Neuron (in vitro differentiated cells): ENCODE data around the gene C2CD5.
"Not testable (repeated sequence)": the region's sequence is repeated elsewhere in the genome, so short reads cannot be mapped to it uniquely, and the experiment has no call there.

Experiments
- H2AFZ ChIP-seq: one replicate; pipeline ENCODE4 v1.6.1; 2013; ENCODE audit warnings: low read depth, mild to moderate bottlenecking, inconsistent platforms, low read length, moderate library complexity
- H3K27me3 ChIP-seq: one replicate; pipeline ENCODE4 v1.6.1; 2013; ENCODE audit warnings: low read length; ENCODE audit not compliant: insufficient read depth
- H3K36me3 ChIP-seq: one replicate; pipeline ENCODE4 v1.6.1; 2013; ENCODE audit warnings: low read length; ENCODE audit not compliant: insufficient read depth
- H3K4me1 ChIP-seq: one replicate; pipeline ENCODE4 v1.6.1; 2013; ENCODE audit warnings: low read length; ENCODE audit not compliant: insufficient read depth
- H3K4me3 ChIP-seq: 2 replicates; pipeline ENCODE4 v1.5.1; 2013; ENCODE audit warnings: mild to moderate bottlenecking, low read length, moderate library complexity
- H3K9me3 ChIP-seq: one replicate; pipeline ENCODE4 v1.6.1; 2013; ENCODE audit warnings: low read length

C2CD5 gene

DNA sequence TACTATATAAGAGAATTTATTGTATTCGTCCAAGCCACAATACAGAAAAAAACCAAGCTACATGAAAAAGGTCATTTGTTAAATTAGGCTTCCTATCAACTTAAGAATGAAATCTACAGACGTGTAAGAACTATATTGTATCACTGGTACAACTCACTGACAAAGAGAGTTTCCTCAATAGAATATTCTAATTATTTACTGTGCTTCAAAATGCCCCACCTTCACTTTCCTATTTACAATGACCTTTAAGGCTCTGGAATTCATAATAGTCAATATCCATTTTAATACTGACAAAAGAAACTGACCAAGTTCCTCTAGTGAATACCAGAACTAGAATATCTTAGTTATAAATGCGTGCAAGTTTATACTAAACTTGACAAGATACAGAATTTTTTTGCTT is 55.9 kb downstream of the C2CD5 start:
- H3K36me3 ChIP-seq, result peaks cover 55% of the 10 kb centered on the region
- no peaks in the 10 kb centered on the region for H3K4me1 ChIP-seq
- H3K4me3 ChIP-seq, result no peak overlapping the region
- H3K9me3 ChIP-seq, result no peaks in the 10 kb centered on the region
- H2AFZ ChIP-seq, result no peak overlapping the region
- H3K27me3 ChIP-seq, result no peaks in the 10 kb centered on the region

DNA sequence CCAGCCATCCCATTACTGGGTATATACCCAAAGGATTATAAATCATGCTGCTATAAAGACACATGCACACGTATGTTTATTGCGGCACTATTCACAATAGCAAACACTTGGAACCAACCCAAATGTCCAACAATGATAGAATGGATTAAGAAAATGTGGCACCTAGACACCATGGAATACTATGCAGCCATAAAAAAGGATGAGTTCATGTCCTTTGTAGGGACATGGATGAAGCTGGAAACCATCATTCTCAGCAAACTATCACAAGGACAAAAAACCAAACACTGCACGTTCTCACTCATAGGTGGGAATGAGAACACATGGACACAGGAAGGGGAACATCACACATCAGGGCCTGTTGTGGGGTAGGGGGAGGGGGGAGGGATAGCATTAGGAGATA is 56.7 kb downstream of the C2CD5 start:
- not testable (repeated sequence) for H3K4me1 ChIP-seq, H3K4me3 ChIP-seq, H3K27me3 ChIP-seq, H2AFZ ChIP-seq, H3K9me3 ChIP-seq
- peaks cover 55% of the 10 kb centered on the region for H3K36me3 ChIP-seq

DNA sequence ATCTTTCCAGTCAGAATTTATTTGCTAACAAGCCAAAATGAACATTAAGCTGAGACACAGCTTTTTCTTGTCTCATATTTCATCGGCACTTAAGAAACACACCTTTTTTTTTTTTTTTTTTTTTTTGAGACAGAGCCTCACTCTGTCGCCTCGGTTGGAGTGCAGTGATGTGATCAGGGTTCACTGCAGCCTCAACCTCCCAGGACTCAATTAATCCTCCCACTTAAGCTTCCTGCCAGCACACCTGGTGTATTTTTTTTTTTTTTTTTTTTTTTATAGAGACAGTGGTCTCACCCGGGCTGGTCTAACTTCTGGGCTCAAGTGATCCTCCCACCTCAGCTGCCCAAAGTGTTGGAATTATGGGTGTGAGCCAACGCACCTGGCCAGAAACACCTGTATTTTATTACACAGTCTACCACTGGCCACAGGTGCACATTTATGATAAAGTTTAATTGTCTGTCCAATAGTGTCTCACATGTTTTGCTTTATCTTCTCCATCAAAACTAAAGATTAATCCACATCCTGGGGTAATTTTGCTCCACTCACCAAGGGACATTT is 62.7 kb downstream of the C2CD5 start:
- Histone ChIP-seq H3K4me3 (no peak overlapping the region), H3K9me3 (no peaks in the 10 kb centered on the region), H3K4me1 (no peaks in the 10 kb centered on the region), H3K27me3 (no peaks in the 10 kb centered on the region), H3K36me3 (peaks cover 38% of the 10 kb centered on the region), H2AFZ (no peak overlapping the region)

DNA sequence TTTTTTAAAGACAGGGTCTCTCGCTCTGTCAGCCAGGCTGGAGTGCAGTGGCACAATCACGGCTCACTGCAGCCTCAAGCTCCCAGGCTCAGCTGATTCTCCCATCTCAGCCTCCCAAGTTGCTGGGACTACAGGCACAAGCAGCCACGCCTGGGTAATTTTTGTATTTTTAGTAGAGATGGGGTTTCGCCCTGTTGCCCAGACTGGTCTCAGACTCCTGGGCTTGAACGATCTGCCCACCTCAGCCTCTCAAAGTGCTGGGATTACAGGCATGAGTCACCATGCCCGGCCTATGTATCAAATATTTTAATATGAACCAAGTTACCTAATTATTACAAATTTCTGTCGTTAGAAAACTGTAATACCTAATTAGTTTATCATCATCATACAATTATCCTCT is 63.5 kb downstream of the C2CD5 start:
- H3K36me3 ChIP-seq, result peaks cover 44% of the 10 kb centered on the region

DNA sequence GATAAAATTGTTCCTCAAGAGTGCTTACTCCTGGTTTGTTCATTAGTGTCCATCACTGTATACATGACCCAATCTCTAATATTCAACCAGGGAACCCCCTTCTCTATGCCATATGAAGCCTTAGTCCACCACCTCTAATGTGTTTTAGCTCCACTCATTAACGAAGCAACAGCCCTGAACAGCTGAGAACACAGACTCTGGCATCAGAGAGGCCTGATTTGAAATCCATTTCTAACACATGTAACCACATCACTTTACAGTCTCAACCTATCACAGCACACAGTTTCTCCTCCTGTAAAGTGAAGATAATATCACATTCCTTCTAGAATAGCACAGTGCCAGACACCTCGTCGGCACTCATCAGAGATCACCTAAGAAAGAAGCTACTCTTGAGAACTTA is 64.3 kb downstream of the C2CD5 start:
- Histone ChIP-seq H3K4me1 (no peaks in the 10 kb centered on the region), H3K9me3 (no peaks in the 10 kb centered on the region), H3K4me3 (no peak overlapping the region), H3K36me3 (peaks cover 41% of the 10 kb centered on the region), H2AFZ (no peak overlapping the region), H3K27me3 (no peaks in the 10 kb centered on the region)

More for the DNA sequence above, 63.5 kb downstream of the C2CD5 start:
- not testable (repeated sequence) for H2AFZ ChIP-seq, H3K27me3 ChIP-seq, H3K4me1 ChIP-seq, H3K4me3 ChIP-seq, H3K9me3 ChIP-seq

DNA sequence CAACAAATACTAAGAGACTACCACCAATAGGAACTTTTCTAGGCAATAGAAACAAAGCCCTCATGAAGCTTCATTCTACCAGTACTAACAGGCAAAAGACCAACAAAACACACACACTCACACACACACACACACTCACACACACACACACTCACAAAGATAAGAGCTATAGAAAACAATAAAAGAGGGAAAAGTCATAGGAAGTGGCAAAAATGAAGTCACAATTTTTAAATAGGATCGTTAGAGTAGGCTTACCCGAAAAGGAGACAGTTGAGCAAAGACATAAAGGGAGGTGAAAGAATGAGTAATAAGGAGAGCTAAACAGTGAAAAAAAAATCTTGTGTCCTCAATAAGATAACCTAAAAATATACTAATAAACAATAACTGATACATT is 66.5 kb downstream of the C2CD5 start:
- H3K4me3 ChIP-seq, result no peak overlapping the region
- no peaks in the 10 kb centered on the region for H3K4me1 ChIP-seq
- peaks cover 36% of the 10 kb centered on the region for H3K36me3 ChIP-seq
- H2AFZ ChIP-seq, result no peak overlapping the region
- H3K9me3 ChIP-seq, result no peaks in the 10 kb centered on the region
- no peaks in the 10 kb centered on the region for H3K27me3 ChIP-seq

DNA sequence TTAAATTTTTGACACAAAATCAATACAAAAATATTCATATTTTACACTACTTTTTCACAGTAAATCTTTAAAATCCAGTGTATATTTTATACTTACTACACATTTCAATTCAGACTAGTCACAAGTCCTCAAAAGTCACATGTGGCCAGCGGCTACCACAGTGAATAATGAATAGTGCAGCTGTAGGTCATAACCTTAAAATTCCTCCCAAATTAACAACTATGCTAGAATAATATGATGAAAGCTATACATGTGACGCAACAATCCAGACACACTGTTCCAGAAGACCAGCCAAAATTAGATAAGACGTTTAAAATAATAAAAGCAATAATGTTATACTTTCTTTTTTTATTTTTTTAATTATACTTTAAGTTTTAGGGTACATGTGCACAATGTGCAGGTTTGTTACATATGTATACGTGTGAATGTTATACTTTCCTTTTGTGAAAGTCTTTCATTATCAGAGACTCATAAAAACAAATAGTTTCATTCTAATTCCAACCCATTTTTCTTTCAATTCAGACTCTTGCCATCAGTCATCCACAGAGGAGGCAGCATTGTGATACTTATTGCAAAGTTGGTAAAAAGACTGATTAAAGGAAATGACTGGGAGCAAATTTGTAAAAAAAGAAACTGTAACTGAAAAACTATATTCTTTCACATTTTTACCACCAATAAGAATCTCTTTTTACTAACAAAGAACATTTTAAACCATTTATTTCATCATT is 67.0 kb downstream of the C2CD5 start:
- H3K4me3 ChIP-seq, result no peak overlapping the region
- no peaks in the 10 kb centered on the region for H3K27me3 ChIP-seq
- H2AFZ ChIP-seq, result no peak overlapping the region
- no peaks in the 10 kb centered on the region for H3K9me3 ChIP-seq
- H3K4me1 ChIP-seq, result no peaks in the 10 kb centered on the region
- peaks cover 36% of the 10 kb centered on the region for H3K36me3 ChIP-seq

DNA sequence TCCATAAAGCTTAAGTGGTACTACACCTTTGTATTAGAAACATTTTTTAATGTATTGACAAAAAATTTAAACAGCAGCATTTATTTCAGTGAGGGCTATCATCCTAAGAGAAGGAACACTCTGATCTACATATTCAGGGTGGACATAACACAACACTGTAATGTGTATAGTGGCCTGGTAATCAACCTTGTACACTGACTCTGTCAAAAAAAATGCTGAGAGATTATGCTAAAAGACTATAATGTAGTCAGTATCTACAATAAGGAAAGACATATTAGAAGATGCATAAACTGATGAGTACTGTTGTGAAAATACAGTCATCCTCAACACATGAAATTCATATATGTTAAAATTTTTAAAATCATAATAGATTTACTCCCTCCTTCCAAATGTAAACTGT is 68.2 kb downstream of the C2CD5 start:
- H3K27me3 ChIP-seq, result no peaks in the 10 kb centered on the region
- H2AFZ ChIP-seq, result no peak overlapping the region
- H3K4me3 ChIP-seq, result no peak overlapping the region
- no peaks in the 10 kb centered on the region for H3K4me1 ChIP-seq
- H3K9me3 ChIP-seq, result no peaks in the 10 kb centered on the region
- peaks cover 35% of the 10 kb centered on the region for H3K36me3 ChIP-seq

DNA sequence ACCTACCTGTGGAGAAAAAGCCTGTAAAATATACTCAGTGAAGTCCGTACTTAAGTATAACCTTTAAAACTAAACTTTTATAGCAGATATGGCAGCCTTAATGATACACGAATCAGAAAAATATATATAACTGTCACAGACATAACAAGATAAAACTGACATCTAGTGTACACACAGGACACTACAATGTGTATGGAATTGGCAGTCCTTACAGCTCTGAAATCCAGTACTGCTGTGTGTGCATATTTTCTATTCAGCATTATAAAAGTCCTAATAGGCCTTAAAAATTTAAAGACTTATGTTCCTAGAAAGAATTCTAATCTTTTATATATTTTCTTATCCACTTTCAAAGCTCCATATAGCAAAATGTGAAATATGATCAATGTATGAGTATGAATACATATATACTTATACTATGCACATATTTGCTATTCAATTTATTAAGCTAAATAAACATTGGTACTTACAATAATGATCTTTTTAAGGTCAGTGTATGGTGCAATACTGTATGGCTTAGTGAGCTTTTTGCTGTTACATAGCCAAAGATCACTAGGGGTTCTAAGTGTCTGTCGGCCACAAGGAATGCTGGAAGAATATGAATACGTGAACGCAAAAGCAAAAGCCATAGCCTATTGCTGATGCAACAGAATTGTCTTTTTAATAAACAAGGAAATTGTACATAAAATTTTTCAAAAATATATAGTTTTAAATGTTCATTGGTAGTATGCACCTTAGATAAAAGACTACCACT is 69.2 kb downstream of the C2CD5 start:
- Histone ChIP-seq H3K4me3 (no peak overlapping the region), H3K4me1 (no peaks in the 10 kb centered on the region), H3K27me3 (no peaks in the 10 kb centered on the region), H3K36me3 (peaks cover 45% of the 10 kb centered on the region), H3K9me3 (no peaks in the 10 kb centered on the region), H2AFZ (no peak overlapping the region)

DNA sequence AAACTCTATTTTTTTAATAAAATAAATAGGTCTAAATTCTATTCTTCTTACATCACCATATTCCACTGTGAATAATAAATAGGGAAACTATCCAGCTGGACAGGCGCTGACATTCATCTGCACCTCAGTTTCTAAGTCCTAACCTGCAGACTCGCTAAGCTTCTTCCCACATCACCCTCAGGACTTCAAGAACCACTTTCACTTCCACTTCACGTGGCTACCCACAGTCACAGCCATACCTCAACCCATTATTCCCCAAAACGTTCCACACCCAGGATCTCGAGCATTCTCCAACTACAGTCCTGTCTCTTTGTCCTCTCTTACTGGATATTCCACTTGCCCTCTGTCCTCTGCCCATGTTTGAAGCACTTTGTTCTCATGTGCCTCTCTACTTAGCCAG is 71.1 kb downstream of the C2CD5 start:
- no peaks in the 10 kb centered on the region for H3K9me3 ChIP-seq
- no peak overlapping the region for H2AFZ ChIP-seq
- no peaks in the 10 kb centered on the region for H3K4me1 ChIP-seq
- H3K36me3 ChIP-seq, result peaks cover 58% of the 10 kb centered on the region
- H3K4me3 ChIP-seq, result no peak overlapping the region
- no peaks in the 10 kb centered on the region for H3K27me3 ChIP-seq

DNA sequence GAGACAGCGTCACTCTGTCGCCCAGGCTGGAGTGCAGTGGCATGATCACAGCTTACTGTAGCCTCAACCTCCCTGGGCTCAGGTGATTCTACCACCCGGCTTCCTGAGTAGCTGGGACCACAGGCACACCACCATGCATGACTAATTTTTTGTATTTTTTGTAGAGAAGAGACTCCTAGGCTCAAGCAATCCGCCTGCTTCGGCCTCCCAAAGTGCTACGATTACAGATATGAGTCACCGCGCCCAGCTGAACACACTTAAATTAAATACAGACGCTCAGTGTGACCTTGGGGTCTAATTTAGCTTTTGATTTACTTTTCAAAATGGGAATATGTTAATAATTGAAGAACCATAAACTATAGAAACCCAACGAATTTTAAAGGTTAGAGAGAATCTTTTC is 77.2 kb downstream of the C2CD5 start:
- H3K36me3 ChIP-seq, result peaks cover 38% of the 10 kb centered on the region
- H3K4me1 ChIP-seq, result no peaks in the 10 kb centered on the region
- no peaks in the 10 kb centered on the region for H3K9me3 ChIP-seq

DNA sequence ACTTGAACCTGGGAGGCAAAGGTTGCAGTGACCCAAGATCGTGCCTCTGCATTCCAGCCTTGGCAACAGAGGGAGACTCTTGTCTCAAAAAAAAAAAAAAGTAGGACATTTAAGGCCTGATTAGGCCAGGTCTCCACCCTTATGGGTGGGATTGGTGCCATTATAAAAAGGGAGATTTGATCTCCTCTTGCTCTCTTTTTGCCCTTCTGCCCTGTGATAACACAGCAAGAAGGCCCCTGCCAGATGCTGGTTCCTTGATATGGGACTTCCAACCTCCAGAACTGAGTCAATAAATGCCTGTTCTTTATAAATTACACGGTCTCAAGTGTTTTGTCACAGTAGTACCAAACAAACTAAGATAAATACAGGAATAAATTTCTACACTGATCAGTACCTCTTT is 81.0 kb downstream of the C2CD5 start:
- Histone ChIP-seq H3K4me3 (no peak overlapping the region), H2AFZ (no peak overlapping the region), H3K36me3 (peaks cover 14% of the 10 kb centered on the region), H3K9me3 (no peaks in the 10 kb centered on the region), H3K4me1 (peaks cover 3% of the 10 kb centered on the region), H3K27me3 (no peaks in the 10 kb centered on the region)

More for the DNA sequence above, 77.2 kb downstream of the C2CD5 start:
- Histone ChIP-seq H3K27me3 (no peaks in the 10 kb centered on the region), H3K4me3 (no peak overlapping the region), H2AFZ (no peak overlapping the region)

DNA sequence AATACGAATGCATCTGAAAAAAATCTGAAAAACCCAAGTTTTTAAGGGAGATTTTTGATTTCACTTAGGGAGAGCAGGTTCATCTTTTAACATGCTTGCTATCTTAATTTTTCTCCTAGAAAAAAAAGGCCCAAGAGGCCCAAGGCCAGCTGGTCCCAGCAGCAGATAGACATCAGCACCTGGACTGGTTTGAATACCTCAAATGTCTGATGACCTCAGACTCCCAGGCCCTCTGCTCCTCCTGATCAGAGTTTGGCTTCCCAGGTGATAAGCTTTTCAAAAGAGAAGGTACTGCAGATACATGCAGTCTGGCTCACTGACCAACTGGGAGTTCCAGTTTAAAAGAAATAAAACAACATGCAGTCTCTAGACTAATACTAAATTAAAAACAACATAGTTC is 82.6 kb downstream of the C2CD5 start:
- Histone ChIP-seq H3K4me1 (peaks cover 3% of the 10 kb centered on the region), H3K4me3 (no peak overlapping the region), H3K27me3 (no peaks in the 10 kb centered on the region), H3K9me3 (no peaks in the 10 kb centered on the region), H2AFZ (no peak overlapping the region), H3K36me3 (peaks cover 9% of the 10 kb centered on the region)
